Smooth muscle cell of trachea (primary cell): ENCODE measurements around the gene C6orf136. TPM values are rescaled to one million over a fixed set of nuclear protein-coding genes. Genes with fewer than 3 reads are reported as not detected.

Experiments used
- total RNA-seq: library from RNA; depleted of rRNA; stranded (reverse); fragments of >200 nt; gene quantifications from 2 replicates; pipeline ENCODE4 v1.2.1, GENCODE V29; 2014

C6orf136 gene
- 3.2 and 6.0 TPM in 2 replicates for total RNA-seq

GRCh38 chr6:30646450-30647241, at the start of gene C6orf136:
C6orf136 (plus strand) TSS chr6:30647133; CDS start chr6:30647232, 99 bp downstream.

GRCh38 chr6:30616811-30617564, 29.9 kb upstream of the C6orf136 start, which contains the start of gene PPP1R10:
PPP1R10 (minus strand) TSS chr6:30617243; CDS start chr6:30609944, 7,299 bp downstream.

GRCh38 chr6:30617565-30618269, 29.2 kb upstream of the C6orf136 start, which contains the start of gene MRPS18B:
MRPS18B (plus strand) TSS chr6:30617840; CDS start chr6:30617866, 26 bp downstream.

GRCh38 chr6:30626484-30627366, 20.2 kb upstream of the C6orf136 start, which contains the start of gene ATAT1:
ATAT1 (plus strand) TSS chr6:30626874.

GRCh38 chr6:30672445-30673253, 25.7 kb downstream of the C6orf136 start, which contains the start of gene DHX16:
DHX16 (minus strand) TSS chr6:30673006; CDS start chr6:30672841, 165 bp downstream.

GRCh38 chr6:30686009-30686907, 39.3 kb downstream of the C6orf136 start, which contains the start of gene PPP1R18:
PPP1R18 (minus strand) TSS chr6:30686645; CDS start chr6:30686018, 627 bp downstream.

GRCh38 chr6:30690403-30691207, 43.7 kb downstream of the C6orf136 start, which contains the start of gene NRM:
NRM (minus strand) TSS chr6:30690984; CDS start chr6:30690974, 10 bp downstream.

Other genes starting within 250 kb of the C6orf136 start
- gene HLA-E, start 157.6 kb upstream of the C6orf136 start, total RNA-seq, result 218 and 355 TPM in 2 replicates
- 66.9 and 78.9 TPM in 2 replicates for gene GNL1, start 90.6 kb upstream of the C6orf136 start, total RNA-seq
- 4.1 and 5.1 TPM in 2 replicates for gene PRR3, start 89.8 kb upstream of the C6orf136 start, total RNA-seq
- 38.4 and 58.2 TPM in 2 replicates for gene ABCF1, start 75.7 kb upstream of the C6orf136 start, total RNA-seq
- gene PPP1R10, start 29.9 kb upstream of the C6orf136 start, total RNA-seq, result 22.4 and 23.5 TPM in 2 replicates
- gene MRPS18B, start 29.3 kb upstream of the C6orf136 start, total RNA-seq, result 56.9 and 72.3 TPM in 2 replicates
- gene ATAT1, start 20.3 kb upstream of the C6orf136 start, total RNA-seq, result 3.0 and 6.3 TPM in 2 replicates
- 31.7 and 37.1 TPM in 2 replicates for gene DHX16, start 25.9 kb downstream of the C6orf136 start, total RNA-seq
- 46.5 and 75.9 TPM in 2 replicates for gene PPP1R18, start 39.5 kb downstream of the C6orf136 start, total RNA-seq
- gene NRM, start 43.9 kb downstream of the C6orf136 start, total RNA-seq, result 3.1 and 4.9 TPM in 2 replicates
- gene MDC1, start 70.1 kb downstream of the C6orf136 start, total RNA-seq, result 5.3 and 10.9 TPM in 2 replicates
- 916 and 957 TPM in 2 replicates for gene TUBB, start 73.2 kb downstream of the C6orf136 start, total RNA-seq
- gene FLOT1, start 95.6 kb downstream of the C6orf136 start, total RNA-seq, result 122 and 134 TPM in 2 replicates
- gene IER3, start 97.4 kb downstream of the C6orf136 start, total RNA-seq, result 14.7 and 23.0 TPM in 2 replicates
- 10.6 and 26.8 TPM in 2 replicates for gene DDR1, start 237.4 kb downstream of the C6orf136 start, total RNA-seq